SK-N-SH treated with all-trans-retinoic acid at 6 μM for 48 hours (cell line): ENCODE results near the gene BEX3.
A peak's percentile ranks its signal among the peaks of the same experiment; 100 is the strongest.

Experiments
- ATAC-seq: fragments of 200-7000 bp; cut with Tn5 transposase; 3 replicates; pipeline ENCODE4 v1.9.1; 2020; ENCODE audit warnings: mild to moderate bottlenecking, moderate library complexity
- ARNTL ChIP-seq: fragments of 450-650 bp; formaldehyde crosslinking; IDR thresholded peaks from 2 replicates; pipeline ENCODE4 v1.5.0; 2020; ENCODE audit warnings: low read depth, mild to moderate bottlenecking, moderate library complexity, borderline replicate concordance
- BACH2 ChIP-seq: fragments of 250-450 bp; sonication (Bioruptor Pico); IDR thresholded peaks from 2 replicates; pipeline ENCODE4 v1.9.0; 2021; ENCODE audit warnings: mild to moderate bottlenecking, borderline replicate concordance
- CREB5 ChIP-seq: fragments of 250-450 bp; sonication (Bioruptor Pico); IDR thresholded peaks from 2 replicates; pipeline ENCODE4 v1.5.1; 2020; ENCODE audit warnings: low read depth, mild to moderate bottlenecking, moderate library complexity
- CSDC2 ChIP-seq: fragments of 250-450 bp; sonication (Bioruptor Pico); IDR thresholded peaks from 2 replicates; pipeline ENCODE4 v1.5.0; 2020; ENCODE audit warnings: mild to moderate bottlenecking, moderate library complexity
- CSRNP3 ChIP-seq: fragments of 250-450 bp; sonication (Bioruptor Pico); IDR thresholded peaks from 2 replicates; pipeline ENCODE4 v1.5.1; 2021; ENCODE audit warnings: mild to moderate bottlenecking, moderate library complexity
- ESRRG ChIP-seq: fragments of 250-450 bp; sonication (Bioruptor Pico); IDR thresholded peaks from 2 replicates; pipeline ENCODE4 v1.6.1; 2021; ENCODE audit warnings: mild to moderate bottlenecking
- GLIS3 ChIP-seq: fragments of 250-450 bp; sonication (Bioruptor Pico); IDR thresholded peaks from 2 replicates; pipeline ENCODE4 v1.5.0; 2020; ENCODE audit warnings: mild to moderate bottlenecking, moderate library complexity
- ISL1 ChIP-seq: fragments of 250-450 bp; sonication (Bioruptor Pico); IDR thresholded peaks from 2 replicates; pipeline ENCODE4 v2.1.2; 2022; ENCODE audit warnings: mild to moderate bottlenecking, moderate library complexity
- OSR1 ChIP-seq: fragments of 250-450 bp; sonication (Bioruptor Pico); IDR thresholded peaks from 2 replicates; pipeline ENCODE4 v1.8.0; 2022; ENCODE audit warnings: moderate library complexity, mild to moderate bottlenecking, inconsistent platforms
- PATZ1 ChIP-seq: fragments of 250-450 bp; sonication (Bioruptor Pico); IDR thresholded peaks from 2 replicates; pipeline ENCODE4 v1.8.0; 2020; ENCODE audit warnings: mild to moderate bottlenecking, moderate library complexity, borderline replicate concordance
- PPARA ChIP-seq: fragments of 250-450 bp; sonication (Bioruptor Pico); IDR thresholded peaks from 2 replicates; pipeline ENCODE4 v1.5.0; 2020; ENCODE audit warnings: mild to moderate bottlenecking, borderline replicate concordance
- RARB ChIP-seq: fragments of 250-450 bp; sonication (Bioruptor Pico); IDR thresholded peaks from 2 replicates; pipeline ENCODE4 v1.8.0; 2021; ENCODE audit warnings: mild to moderate bottlenecking, moderate library complexity
- SNAI2 ChIP-seq: fragments of 250-450 bp; sonication (Bioruptor Pico); IDR thresholded peaks from 2 replicates; pipeline ENCODE4 v1.5.0; 2020; ENCODE audit warnings: mild to moderate bottlenecking, moderate library complexity
- TOX ChIP-seq: fragments of 250-450 bp; sonication (Bioruptor Pico); IDR thresholded peaks from 2 replicates; pipeline ENCODE4 v1.8.0; 2021; ENCODE audit warnings: mild to moderate bottlenecking, moderate library complexity, borderline replicate concordance
- TSHZ2 ChIP-seq: fragments of 250-450 bp; sonication (Bioruptor Pico); IDR thresholded peaks from 2 replicates; pipeline ENCODE4 v1.5.0; 2020; ENCODE audit warnings: mild to moderate bottlenecking, moderate library complexity
- ZC3H10 ChIP-seq: fragments of 250-450 bp; sonication (Bioruptor Pico); IDR thresholded peaks from 2 replicates; pipeline ENCODE4 v1.5.1; 2021; ENCODE audit warnings: mild to moderate bottlenecking, moderate library complexity
- ZFP3 ChIP-seq: fragments of 250-450 bp; sonication (Bioruptor Pico); IDR thresholded peaks from 2 replicates; pipeline ENCODE4 v1.5.0; 2020; ENCODE audit warnings: mild to moderate bottlenecking, moderate library complexity
- ZFP30 ChIP-seq: fragments of 450-650 bp; formaldehyde crosslinking; IDR thresholded peaks from 2 replicates; pipeline ENCODE4 v1.5.0; 2022; ENCODE audit warnings: mild to moderate bottlenecking, moderate library complexity
- ZNF565 ChIP-seq: fragments of 450-650 bp; formaldehyde crosslinking; conservative IDR thresholded peaks from 2 replicates; pipeline ENCODE4 v1.5.0; 2020; ENCODE audit warnings: low read depth, mild to moderate bottlenecking, moderate library complexity
- ZNF8 ChIP-seq: fragments of 450-650 bp; formaldehyde crosslinking; IDR thresholded peaks from 2 replicates; pipeline ENCODE4 v1.5.0; 2020; ENCODE audit warnings: mild to moderate bottlenecking, moderate library complexity
- TF ChIP-seq, protein P1 (sequence below): fragments of 250-450 bp; sonication (Bioruptor Pico); IDR thresholded peaks from 2 replicates; pipeline ENCODE4 v1.8.0; 2021; ENCODE audit warnings: low read depth, mild to moderate bottlenecking, moderate library complexity, borderline replicate concordance

The BEX3 gene

GRCh38 chrX:103347682-103348397, 28.5 kb upstream of the BEX3 start:
- ATAC-seq: no peak
- TF ChIP-seq ARNTL (CRISPR knock-in tag) (no peak), PPARA (CRISPR knock-in tag) (no peak), GLIS3 (no peak), TSHZ2 (CRISPR knock-in tag) (no peak), PATZ1 (CRISPR knock-in tag) (no peak), CSRNP3 (CRISPR knock-in tag) (no peak), SNAI2 (no peak), TOX (no peak), ZFP30 (no peak), ESRRG (CRISPR knock-in tag) (no peak), ISL1 (CRISPR knock-in tag) (no peak), ZNF565 (CRISPR knock-in tag) (no peak)

DNA sequence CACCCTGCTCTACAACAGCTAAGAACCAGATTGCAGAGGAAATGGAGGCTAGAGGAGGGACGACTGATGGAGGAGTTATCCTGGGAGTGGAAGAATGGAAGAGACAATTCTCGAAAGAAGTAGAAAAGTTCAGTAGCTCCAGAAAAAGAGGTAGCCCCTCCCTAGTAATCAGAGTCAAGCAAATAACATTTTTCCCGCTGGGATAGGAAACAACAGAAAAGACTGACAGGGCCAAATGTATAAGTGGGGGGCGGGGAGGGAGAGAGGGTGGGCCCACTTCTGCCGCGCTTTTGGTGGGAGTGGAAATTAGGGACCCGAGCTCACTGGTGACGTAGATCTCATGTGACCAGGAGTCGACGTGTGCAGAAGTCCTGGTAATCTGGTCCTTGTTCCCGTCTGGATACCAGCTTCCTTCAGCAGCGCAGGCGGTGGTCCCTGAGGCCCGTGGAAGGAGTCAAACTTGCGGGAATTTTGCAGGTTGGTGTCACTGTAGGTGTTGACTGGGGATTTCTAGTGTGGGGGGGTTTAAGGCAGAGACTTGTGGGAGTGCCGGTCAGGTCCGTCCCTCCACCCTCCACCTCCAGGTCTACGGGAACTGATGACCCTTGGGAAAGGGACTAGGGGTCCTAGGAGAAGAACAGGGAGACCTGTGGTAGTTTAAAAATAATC, 20.1 kb upstream of the BEX3 start, which contains the start of gene TCEAL9:
TSS of gene TCEAL9 (plus strand) at position 377 of the 669 bp plus-strand sequence. CDS start 1,179 bp downstream, outside the sequence.
- TF ChIP-seq BACH2 (CRISPR knock-in tag) (no peak), ZNF8 (CRISPR knock-in tag) (no peak), OSR1 (CRISPR knock-in tag) (no peak), ZNF565 (CRISPR knock-in tag) (no peak), PATZ1 (CRISPR knock-in tag) (no peak)
- TF ChIP-seq, all 23 proteins: peak for 0

DNA sequence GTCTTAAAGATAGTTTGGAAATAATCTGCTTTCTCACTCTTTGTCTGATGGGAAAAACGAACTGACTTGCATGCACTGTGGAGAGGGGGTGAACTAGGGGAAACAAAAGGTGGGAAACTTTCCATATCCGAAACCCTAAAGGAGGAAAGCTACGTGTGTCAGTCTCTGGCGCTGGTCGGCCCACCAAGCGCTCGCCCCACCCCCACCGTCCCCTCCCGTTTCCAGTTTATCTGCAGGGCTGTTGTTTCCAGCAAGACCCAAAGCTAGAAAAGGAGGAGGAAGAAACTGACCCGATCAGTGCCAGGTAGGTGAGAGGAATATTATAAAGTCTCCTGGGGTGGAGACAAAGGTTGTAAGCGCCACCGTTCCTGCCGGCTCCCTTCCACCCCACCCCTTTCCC, 19.5 kb upstream of the BEX3 start:
- ATAC-seq: peak; percentile 53
- no peak for TF ChIP-seq ZFP3 (CRISPR knock-in tag)
- TF ChIP-seq BACH2 (CRISPR knock-in tag): no peak
- TF ChIP-seq ZNF565 (CRISPR knock-in tag): no peak
- TF ChIP-seq TOX: no peak
- TF ChIP-seq OSR1 (CRISPR knock-in tag): no peak
- no peak for TF ChIP-seq ZC3H10 (CRISPR knock-in tag)
- no peak for TF ChIP-seq TSHZ2 (CRISPR knock-in tag)
- TF ChIP-seq GLIS3: no peak
- no peak for TF ChIP-seq ISL1 (CRISPR knock-in tag)
- no peak for TF ChIP-seq RARB (CRISPR knock-in tag)
- TF ChIP-seq, protein P1, sequence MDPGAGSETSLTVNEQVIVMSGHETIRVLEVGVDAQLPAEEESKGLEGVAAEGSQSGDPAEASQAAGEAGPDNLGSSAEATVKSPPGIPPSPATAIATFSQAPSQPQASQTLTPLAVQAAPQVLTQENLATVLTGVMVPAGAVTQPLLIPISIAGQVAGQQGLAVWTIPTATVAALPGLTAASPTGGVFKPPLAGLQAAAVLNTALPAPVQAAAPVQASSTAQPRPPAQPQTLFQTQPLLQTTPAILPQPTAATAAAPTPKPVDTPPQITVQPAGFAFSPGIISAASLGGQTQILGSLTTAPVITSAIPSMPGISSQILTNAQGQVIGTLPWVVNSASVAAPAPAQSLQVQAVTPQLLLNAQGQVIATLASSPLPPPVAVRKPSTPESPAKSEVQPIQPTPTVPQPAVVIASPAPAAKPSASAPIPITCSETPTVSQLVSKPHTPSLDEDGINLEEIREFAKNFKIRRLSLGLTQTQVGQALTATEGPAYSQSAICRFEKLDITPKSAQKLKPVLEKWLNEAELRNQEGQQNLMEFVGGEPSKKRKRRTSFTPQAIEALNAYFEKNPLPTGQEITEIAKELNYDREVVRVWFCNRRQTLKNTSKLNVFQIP (CRISPR knock-in tag): no peak
- TF ChIP-seq ESRRG (CRISPR knock-in tag): no peak
- TF ChIP-seq PPARA (CRISPR knock-in tag): no peak
- TF ChIP-seq ARNTL (CRISPR knock-in tag): no peak
- no peak for TF ChIP-seq CREB5 (CRISPR knock-in tag)
- no peak for TF ChIP-seq ZFP30
- TF ChIP-seq CSDC2: no peak

More for the DNA sequence above, 20.1 kb upstream of the BEX3 start, which contains the start of gene TCEAL9:
- ATAC-seq: peak; percentile 91
